GM10248 (cell line): ENCODE data around the gene SLC7A1.

Source experiments
- CTCF ChIA-PET: fragments of 300-600 bp; sonication (Branson Sonifier 250); formaldehyde crosslinking; extraction: SDS; loops from one replicate; lab custom pipeline; 2021; ENCODE audit warnings: antibody characterized with exemption; lab: Yijun Ruan, JAX
- POLR2A ChIA-PET: fragments of 350-650 bp; sonication (Branson Sonifier 250); formaldehyde crosslinking; extraction: SDS; loops from one replicate; lab custom pipeline; 2020; ENCODE audit warnings: antibody characterized with exemption; lab: Yijun Ruan, JAX
- DNase-seq: peaks from one replicate; pipeline ENCODE4 v3.0.0; 2012; ENCODE audit errors: extremely low spot score
- CTCF ChIP-seq: IDR thresholded peaks from 2 replicates; pipeline ENCODE4 v1.5.1; 2012; ENCODE audit warnings: mild to moderate bottlenecking, low read depth; ENCODE audit errors: extremely low read depth, missing control alignments, control extremely low read depth

Gene SLC7A1

DNA sequence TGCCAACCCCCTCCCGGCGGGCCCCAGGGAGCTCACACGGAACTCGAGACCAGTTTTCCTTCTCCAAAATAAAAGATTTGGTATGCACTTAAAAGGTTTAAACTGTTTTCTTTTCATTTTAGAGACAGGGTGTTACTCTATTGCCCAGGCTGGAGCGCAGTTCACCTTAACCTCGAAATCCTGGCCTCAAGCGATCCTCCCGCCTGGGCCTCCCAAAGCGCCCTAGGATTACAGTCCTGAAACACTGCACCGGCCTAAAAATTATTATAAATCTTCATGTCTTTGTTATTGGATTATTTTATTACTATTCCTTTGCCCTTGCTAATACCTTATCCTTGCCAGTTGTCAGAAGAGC lies 553 bp upstream of the SLC7A1 start:
- CTCF ChIA-PET = interaction anchor here (0.7 to 1.8 kb wide), 8 partner anchors 10 to 537 kb away, joined by 3 to 6 read pairs (median 3); no protein-coding TSS in a partner anchor
- TF ChIP-seq CTCF = no peak
- POLR2A ChIA-PET = no interaction called here
- no peak for DNase-seq

GRCh38 chr13:29594710-29595379 lies 643 bp downstream of the SLC7A1 start:
- peak; percentile 77 for DNase-seq
- ChIA-PET CTCF (interaction anchor here (1.2 kb wide), 1 partner anchor 9 kb away, joined by 3 read pairs; no protein-coding TSS in a partner anchor), POLR2A (no interaction called here)
- TF ChIP-seq CTCF = no peak

GRCh38 chr13:29594303-29594709 lies 1.2 kb downstream of the SLC7A1 start:
- DNase-seq = peak; percentile 57
- no peak for TF ChIP-seq CTCF
- ChIA-PET POLR2A (no interaction called here), CTCF (no interaction called here)

GRCh38 chr13:29593605-29594297 lies 1.7 kb downstream of the SLC7A1 start:
- ChIA-PET CTCF (no interaction called here), POLR2A (no interaction called here)
- DNase-seq = no peak
- TF ChIP-seq CTCF = no peak

DNA sequence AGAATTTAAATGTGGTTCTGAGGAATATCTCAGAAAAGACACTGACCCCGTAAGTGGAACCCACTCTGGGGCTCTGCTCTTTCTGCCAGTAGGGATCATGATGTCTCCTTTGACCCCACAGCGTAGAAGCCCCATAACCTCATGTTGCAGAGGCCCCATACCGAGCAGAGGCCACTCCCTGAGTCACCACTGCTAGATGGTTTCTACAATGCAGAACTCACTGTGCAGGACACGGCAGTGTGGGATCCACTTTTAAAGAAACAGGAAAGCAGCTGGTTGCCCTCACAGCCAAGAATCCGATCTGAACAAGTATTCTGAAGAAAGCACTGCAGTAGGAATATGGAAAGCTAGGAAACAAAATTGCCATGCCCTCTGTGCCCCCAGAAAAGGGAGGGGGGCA lies 4.2 kb downstream of the SLC7A1 start:
- no peak for TF ChIP-seq CTCF
- ChIA-PET CTCF (interaction anchor here (0.7 kb wide), 1 partner anchor 12 kb away, joined by 3 read pairs; no protein-coding TSS in a partner anchor), POLR2A (no interaction called here)
- DNase-seq = no peak

DNA sequence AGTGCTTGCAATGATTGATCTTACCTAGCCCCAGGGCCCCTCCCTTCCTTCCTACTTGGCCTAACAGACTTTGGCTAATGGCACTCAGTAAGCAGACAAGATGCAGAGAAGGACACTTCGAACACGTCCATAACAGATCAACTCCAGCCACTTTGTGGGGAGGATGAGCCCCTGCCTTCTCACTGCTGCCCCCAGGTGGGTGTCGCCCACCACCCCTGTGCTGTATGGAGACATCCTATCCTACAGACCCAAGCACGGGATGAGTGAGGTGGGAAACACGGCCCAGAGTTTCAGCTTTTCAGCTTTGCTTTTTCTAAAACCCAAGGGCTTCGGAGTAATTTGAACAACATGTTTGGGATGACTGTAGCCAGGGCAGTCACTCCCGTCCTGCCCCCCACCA lies 5.5 kb downstream of the SLC7A1 start:
- CTCF ChIA-PET = no interaction called here
- no peak for TF ChIP-seq CTCF
- POLR2A ChIA-PET = interaction anchor here (0.5 kb wide), 2 partner anchors 15 to 48 kb away, joined by 3 read pairs; no protein-coding TSS in a partner anchor
- no peak for DNase-seq
